DMS 273 treated with DMSO at 0.1 percent for 48 hours (cell line): Measurements from ENCODE around the gene MTCL3.

Experiments used
- DNase-seq: peaks from one replicate; lab custom pipeline; 2025; lab: John Stamatoyannopoulos, UW

MTCL3 gene

GRCh38 chr6:127518710-127519468 lies at the start of gene MTCL3:
Gene MTCL3, minus strand, starts transcription at chr6:127519335.
- DNase-seq: peak; percentile 84

GRCh38 chr6:127567476-127567875 lies 48.3 kb upstream of the MTCL3 start:
- no peak for DNase-seq

GRCh38 chr6:127566651-127567050 lies 47.5 kb upstream of the MTCL3 start:
- no peak for DNase-seq

GRCh38 chr6:127566119-127566518 lies 47.0 kb upstream of the MTCL3 start:
- DNase-seq: no peak

GRCh38 chr6:127564761-127565160 lies 45.6 kb upstream of the MTCL3 start:
- no peak for DNase-seq

- no peak for DNase-seq
Observed at GRCh38 chr6:127561660-127562059, 42.5 kb upstream of the MTCL3 start.

GRCh38 chr6:127554435-127555006 lies 35.4 kb upstream of the MTCL3 start:
- peak; percentile 37 for DNase-seq

GRCh38 chr6:127550403-127550802 lies 31.3 kb upstream of the MTCL3 start:
- DNase-seq: no peak

GRCh38 chr6:127547904-127548649 lies 28.9 kb upstream of the MTCL3 start:
- DNase-seq: no peak

GRCh38 chr6:127547215-127547614 lies 28.1 kb upstream of the MTCL3 start:
- no peak for DNase-seq

GRCh38 chr6:127539272-127539671 lies 20.1 kb upstream of the MTCL3 start:
- DNase-seq: no peak

- DNase-seq: no peak
Observed at GRCh38 chr6:127538750-127539264, 19.7 kb upstream of the MTCL3 start.

- DNase-seq: no peak
Observed at GRCh38 chr6:127533736-127534135, 14.6 kb upstream of the MTCL3 start.

GRCh38 chr6:127533011-127533410 lies 13.9 kb upstream of the MTCL3 start:
- DNase-seq: no peak

GRCh38 chr6:127522714-127523113 lies 3.6 kb upstream of the MTCL3 start:
- DNase-seq: no peak

- no peak for DNase-seq
Observed at GRCh38 chr6:127520066-127520465, 931 bp upstream of the MTCL3 start.

- no peak for DNase-seq
Observed at GRCh38 chr6:127519469-127519785, 292 bp upstream of the MTCL3 start.

- no peak for DNase-seq
Observed at GRCh38 chr6:127518191-127518709, 885 bp downstream of the MTCL3 start.

- DNase-seq: no peak
Observed at GRCh38 chr6:127517693-127518092, 1.4 kb downstream of the MTCL3 start.

GRCh38 chr6:127516662-127517273 lies 2.4 kb downstream of the MTCL3 start:
- peak; percentile 55 for DNase-seq

GRCh38 chr6:127515794-127516661 lies 3.1 kb downstream of the MTCL3 start:
- no peak for DNase-seq
